Subcutaneous adipose tissue (tissue), 4 donors: ENCODE measurements around the gene TMEM138. TPM values are rescaled to one million over a fixed set of nuclear protein-coding genes. Genes with fewer than 3 reads are reported as not detected.

Source experiments
- total RNA-seq, 4 donors: library from RNA; depleted of rRNA; stranded (reverse); fragments of >200 nt; gene quantifications; one replicate each; pipeline ENCODE4 v1.1.0, GENCODE V29; 2016
- TF ChIP-seq, protein P1 (sequence below): fragments of 450-650 bp; IDR thresholded peaks from one replicate; pipeline ENCODE4 v1.5.1; 2016; ENCODE audit warnings: low read depth, mild to moderate bottlenecking, control low read depth, antibody characterized with exemption, moderate library complexity

TMEM138 gene
- total RNA-seq, 4 donors from 2014 or later, result 18.5 to 55.8 (median 22.3) TPM

DNA sequence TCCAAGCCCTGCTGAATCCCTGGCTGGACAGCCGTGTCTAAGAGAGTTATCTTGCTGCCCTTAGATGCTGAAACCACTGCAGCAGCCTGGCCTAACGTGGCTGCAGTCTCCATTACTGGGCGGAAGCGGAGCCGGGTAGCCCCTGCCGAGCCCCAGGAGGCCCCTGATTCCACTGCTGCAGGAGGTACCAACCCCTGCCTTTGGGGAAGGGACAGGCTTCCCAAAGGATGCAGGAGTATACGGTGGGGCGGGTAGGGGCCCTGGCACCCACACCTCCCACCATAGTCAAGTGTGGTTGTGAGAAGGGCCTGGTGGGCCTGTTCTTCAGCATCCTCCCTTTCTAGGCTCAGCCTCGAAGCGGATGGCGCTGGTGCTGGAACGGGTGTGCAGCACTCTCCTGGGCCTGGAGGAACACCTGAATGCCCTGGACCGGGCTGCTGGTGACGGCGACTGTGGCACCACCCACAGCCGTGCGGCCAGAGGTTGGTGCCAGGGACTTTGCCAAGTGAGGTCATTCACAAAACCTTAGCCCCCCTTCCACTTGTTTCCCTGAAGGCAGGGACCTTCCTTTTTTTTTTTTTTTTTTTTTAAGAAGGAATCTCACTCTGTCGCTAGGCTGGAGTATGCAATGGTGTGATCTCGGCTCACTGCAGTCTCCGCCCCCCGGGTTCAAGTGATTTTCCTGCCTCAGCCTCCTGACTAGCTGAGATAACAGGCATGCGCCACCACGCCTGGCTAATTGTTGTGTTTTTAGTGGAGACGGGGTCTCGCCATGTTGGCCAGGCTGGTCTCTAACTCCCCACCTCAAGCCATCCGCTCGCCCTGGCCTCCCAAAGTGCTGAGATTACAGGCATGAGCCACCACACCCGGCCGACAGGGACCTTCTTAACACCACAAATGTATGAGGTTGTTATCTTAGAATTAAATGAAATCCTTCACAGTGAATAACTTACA, 18.1 kb upstream of the TMEM138 start:
- TF ChIP-seq, protein P1, sequence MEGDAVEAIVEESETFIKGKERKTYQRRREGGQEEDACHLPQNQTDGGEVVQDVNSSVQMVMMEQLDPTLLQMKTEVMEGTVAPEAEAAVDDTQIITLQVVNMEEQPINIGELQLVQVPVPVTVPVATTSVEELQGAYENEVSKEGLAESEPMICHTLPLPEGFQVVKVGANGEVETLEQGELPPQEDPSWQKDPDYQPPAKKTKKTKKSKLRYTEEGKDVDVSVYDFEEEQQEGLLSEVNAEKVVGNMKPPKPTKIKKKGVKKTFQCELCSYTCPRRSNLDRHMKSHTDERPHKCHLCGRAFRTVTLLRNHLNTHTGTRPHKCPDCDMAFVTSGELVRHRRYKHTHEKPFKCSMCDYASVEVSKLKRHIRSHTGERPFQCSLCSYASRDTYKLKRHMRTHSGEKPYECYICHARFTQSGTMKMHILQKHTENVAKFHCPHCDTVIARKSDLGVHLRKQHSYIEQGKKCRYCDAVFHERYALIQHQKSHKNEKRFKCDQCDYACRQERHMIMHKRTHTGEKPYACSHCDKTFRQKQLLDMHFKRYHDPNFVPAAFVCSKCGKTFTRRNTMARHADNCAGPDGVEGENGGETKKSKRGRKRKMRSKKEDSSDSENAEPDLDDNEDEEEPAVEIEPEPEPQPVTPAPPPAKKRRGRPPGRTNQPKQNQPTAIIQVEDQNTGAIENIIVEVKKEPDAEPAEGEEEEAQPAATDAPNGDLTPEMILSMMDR, result no peak

DNA sequence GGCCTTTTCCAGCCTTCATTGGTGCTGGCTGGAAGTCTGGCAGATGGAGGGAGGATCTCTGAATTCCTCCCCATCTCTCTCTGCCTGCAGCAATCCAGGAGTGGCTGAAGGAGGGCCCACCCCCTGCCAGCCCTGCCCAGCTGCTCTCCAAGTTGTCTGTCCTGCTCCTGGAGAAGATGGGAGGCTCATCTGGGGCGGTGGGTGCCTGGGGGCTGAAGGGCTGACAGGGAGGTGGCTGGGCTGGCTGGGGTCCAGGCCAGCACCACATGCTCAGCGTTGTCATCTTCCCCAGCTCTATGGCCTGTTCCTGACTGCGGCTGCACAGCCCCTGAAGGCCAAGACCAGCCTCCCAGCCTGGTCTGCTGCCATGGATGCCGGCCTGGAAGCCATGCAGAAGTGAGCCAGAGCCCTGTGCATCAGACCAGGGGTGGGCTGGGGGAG, 17.0 kb upstream of the TMEM138 start:
- TF ChIP-seq, protein P1, result no peak

DNA sequence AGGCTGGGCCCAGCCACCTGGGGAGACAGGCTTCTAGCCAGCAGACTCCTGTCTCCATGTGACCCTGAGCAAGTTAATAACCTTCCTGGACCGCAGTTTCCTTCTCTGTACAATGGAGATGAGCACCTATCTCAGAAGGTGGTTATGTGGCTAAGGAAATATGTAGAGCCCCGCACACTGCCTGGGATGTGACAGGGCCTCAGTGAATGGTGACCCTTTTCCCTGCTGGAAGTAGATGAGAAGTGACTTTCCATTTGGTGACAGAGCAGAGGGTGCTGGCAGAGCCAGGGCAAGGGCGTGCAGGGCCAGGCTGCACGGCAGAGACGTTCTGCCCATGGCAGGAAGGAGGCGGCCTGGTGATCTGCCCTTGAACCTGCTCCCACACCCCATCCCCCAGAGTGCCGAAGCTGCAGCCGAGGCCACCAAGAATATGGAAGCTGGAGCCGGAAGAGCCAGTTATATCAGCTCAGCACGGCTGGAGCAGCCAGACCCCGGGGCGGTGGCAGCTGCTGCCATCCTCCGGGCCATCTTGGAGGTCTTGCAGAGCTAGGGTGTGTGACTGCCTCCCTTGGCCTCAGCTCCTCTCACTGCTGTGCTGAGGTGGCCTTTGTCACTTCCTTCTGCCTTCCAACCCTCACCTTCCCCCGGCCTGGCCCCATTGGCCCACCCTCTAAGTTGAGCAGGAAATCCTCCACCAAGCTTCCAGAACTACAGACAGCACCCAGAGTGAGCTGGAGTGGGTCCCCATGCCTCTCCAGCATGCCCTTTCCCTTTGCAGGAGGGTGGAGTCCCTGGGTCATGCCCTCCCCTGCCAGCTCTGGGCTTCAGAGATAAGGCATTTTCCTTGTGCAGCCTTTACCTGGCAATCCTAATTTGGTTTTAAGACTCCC, 16.0 kb upstream of the TMEM138 start:
- TF ChIP-seq, protein P1, result no peak

DNA sequence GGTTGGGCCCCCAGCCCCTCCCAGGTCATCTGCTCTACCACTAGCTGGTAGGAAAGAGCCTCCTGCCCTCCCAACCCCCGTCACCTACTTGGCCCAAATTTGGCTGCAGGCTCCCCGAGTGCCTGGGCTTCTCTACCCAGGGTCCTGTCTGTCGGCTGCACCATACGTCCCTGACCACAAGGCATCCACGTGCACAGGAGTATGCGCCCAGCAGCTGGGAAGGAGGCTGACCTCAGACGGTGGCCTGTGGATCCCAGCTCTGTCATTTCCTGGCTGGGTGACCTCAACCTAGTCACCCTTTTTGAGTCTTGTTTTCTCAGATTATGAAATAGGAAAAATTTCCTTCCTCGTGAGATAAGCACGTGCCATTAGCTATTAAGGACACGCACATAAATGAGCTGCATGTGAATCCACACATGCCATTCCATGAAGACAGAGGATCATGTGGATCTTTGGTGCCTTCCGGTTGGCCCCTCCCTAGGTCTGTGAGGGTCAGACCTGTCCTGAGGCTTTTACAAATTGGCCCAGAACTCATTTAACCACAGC, 14.2 kb upstream of the TMEM138 start:
- TF ChIP-seq, protein P1, result no peak

DNA sequence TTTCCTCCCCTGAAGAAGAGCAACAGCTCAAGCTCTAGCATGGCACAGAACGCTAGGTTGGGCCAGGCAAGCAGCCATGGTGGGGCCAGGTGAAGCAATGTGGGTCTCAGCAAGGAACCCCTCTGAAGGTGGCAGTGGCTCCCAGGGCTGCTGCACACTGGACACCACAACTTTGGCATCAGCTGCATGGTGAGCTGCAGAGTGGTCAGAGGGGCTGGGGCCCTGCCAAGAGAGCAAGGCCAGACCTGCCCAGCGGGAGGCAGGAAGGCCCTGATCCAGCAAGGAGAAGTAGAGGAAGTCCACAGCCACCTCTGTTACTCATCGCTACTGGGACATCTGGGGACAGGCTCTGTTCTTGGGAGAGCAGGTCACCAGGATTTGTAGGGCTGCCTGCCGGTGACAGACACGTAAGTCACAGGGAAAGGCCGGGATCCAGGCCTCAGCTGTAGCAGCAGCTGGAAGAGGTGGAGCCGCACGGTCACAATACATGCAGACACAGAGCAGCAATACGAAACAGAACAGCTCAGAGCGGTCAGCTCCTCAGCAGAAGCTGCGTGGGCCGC, 12.9 kb upstream of the TMEM138 start:
- TF ChIP-seq, protein P1, result no peak

DNA sequence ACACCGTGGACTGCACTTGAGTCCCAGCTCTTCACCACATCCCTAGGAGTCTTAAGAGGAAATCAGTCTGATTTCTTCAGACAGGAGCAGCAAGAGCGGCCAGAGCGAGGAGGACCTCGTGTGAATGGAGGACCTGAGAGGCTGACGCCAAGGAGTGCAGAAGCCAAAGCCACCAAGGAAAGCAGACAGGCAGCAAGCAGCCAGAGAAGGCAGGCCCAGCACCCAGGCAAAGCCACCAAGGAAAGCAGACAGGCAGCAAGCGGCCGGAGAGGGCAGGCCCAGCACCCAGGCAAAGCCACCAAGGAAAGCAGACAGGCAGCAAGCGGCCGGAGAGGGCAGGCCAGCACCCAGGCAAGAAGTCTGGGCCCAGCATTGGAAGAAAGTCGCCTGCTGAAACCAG, 12.3 kb upstream of the TMEM138 start:
- TF ChIP-seq, protein P1, result no peak
